ENCODE measurements around the gene THEMIS. TPM values are rescaled to one million over a fixed set of nuclear protein-coding genes. Genes with fewer than 3 reads are reported as not detected.
A peak's percentile ranks its signal among the peaks of the same experiment; 100 is the strongest.
"Not testable (repeated sequence)": the region's sequence is repeated elsewhere in the genome, so short reads cannot be mapped to it uniquely, and the experiment has no call there.

Gene THEMIS
- total RNA-seq, 2 donors from 2014 or later, result 13.4 to 14.0 TPM

DNA sequence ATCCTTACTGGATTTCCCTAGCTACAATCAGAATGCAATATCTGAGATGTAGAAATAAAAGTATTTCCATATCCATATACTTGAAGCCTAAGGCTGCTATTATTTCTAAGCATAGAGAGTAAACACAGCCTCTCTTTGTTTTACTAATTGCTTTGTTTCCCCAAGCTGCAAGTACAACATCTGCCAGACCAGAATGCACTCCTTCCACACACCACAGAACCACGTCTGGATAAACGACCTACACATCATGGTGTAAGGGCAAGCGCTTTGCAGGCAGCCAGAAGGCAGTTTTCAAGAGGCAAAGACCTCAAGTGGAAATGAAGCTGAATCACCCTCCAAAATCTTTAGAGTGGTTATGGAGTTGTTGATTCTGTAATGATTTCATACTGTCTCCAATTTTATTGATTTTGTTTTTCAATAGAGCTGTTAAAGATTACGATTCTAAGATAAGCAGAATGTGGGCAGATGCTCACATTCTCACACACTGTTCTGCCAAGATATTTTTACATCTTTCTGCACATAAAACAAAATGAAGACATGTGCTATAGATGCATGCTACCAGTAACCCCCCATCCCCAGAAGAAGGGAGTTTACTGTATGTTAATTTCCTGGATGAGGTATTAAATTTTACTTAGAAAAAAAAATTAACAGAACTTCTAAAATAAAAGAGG is 88.8 kb downstream of the THEMIS start:
- DNase-seq (no peak), ATAC-seq (replicated peaks in 1 of 2) (no peak)
- H3K27me3 Mint-ChIP-seq (ENCODE audit: low read depth), result no peaks in the 10 kb centered on the region
- peaks cover 0 to 10% of the 10 kb centered on the region in 2 donors for H3K36me3 Mint-ChIP-seq (ENCODE audit: insufficient read depth in 2 of 2)
- H3K4me3 Mint-ChIP-seq, result peak overlapping the region; percentile 56 to 65
- peaks cover 92% of the 10 kb centered on the region for H3K4me1 Mint-ChIP-seq (ENCODE audit: low read depth)
- H3K27ac Mint-ChIP-seq, result peak overlapping the region; percentile 16
- no peaks in the 10 kb centered on the region for H3K9me3 Mint-ChIP-seq

GRCh38 chr6:127807806-127808517 is 92.9 kb downstream of the THEMIS start:
- ATAC-seq (replicated peaks in 1 of 2) (no peak), DNase-seq (no peak)
- H3K4me1 Mint-ChIP-seq (ENCODE audit: low read depth), result peaks cover 68% of the 10 kb centered on the region
- H3K36me3 Mint-ChIP-seq (ENCODE audit: insufficient read depth in 2 of 2), result peaks cover 6 to 20% of the 10 kb centered on the region in 2 donors
- no peaks in the 10 kb centered on the region for H3K9me3 Mint-ChIP-seq
- peak overlapping the region; percentile 45 to 55 for H3K4me3 Mint-ChIP-seq
- no peaks in the 10 kb centered on the region for H3K27me3 Mint-ChIP-seq (ENCODE audit: low read depth)
- peak overlapping the region; percentile 51 for H3K27ac Mint-ChIP-seq

GRCh38 chr6:127796713-127797112 is 104.1 kb downstream of the THEMIS start:
- Mint-ChIP-seq H3K4me1 (ENCODE audit: low read depth) (peaks cover 48% of the 10 kb centered on the region), H3K36me3 (ENCODE audit: insufficient read depth in 2 of 2) (peaks cover 7 to 13% of the 10 kb centered on the region in 2 donors), H3K4me3 (no peak overlapping the region), H3K27ac (no peak overlapping the region), H3K9me3 (peaks cover 1 to 2% of the 10 kb centered on the region in 2 donors), H3K27me3 (ENCODE audit: low read depth) (no peaks in the 10 kb centered on the region)
- ATAC-seq (replicated peaks in 1 of 2) (peak in 1 of 2 donors; percentile 11), DNase-seq (no peak)

- H3K36me3 Mint-ChIP-seq (ENCODE audit: insufficient read depth in 2 of 2), result peaks cover 2 to 3% of the 10 kb centered on the region in 2 donors
- H3K27me3 Mint-ChIP-seq (ENCODE audit: low read depth), result no peaks in the 10 kb centered on the region
- ATAC-seq (replicated peaks in 1 of 2) (peak; percentile 41 to 47), DNase-seq (no peak)
- H3K9me3 Mint-ChIP-seq, result no peaks in the 10 kb centered on the region
- H3K27ac Mint-ChIP-seq, result peak overlapping the region; percentile 10
- H3K4me3 Mint-ChIP-seq, result peak overlapping the region in 1 of 2 donors; percentile 51
- H3K4me1 Mint-ChIP-seq (ENCODE audit: low read depth), result peaks cover 61% of the 10 kb centered on the region
Measured at GRCh38 chr6:127794405-127794804, 106.5 kb downstream of the THEMIS start.

GRCh38 chr6:127793396-127793795 is 107.5 kb downstream of the THEMIS start:
- no peak overlapping the region for H3K27ac Mint-ChIP-seq
- peak overlapping the region in 1 of 2 donors; percentile 54 for H3K4me3 Mint-ChIP-seq
- H3K36me3 Mint-ChIP-seq (ENCODE audit: insufficient read depth in 2 of 2), result peaks cover 2 to 3% of the 10 kb centered on the region in 2 donors
- no peaks in the 10 kb centered on the region for H3K27me3 Mint-ChIP-seq (ENCODE audit: low read depth)
- ATAC-seq (replicated peaks in 1 of 2) (no peak), DNase-seq (no peak)
- H3K4me1 Mint-ChIP-seq (ENCODE audit: low read depth), result peaks cover 66% of the 10 kb centered on the region
- no peaks in the 10 kb centered on the region for H3K9me3 Mint-ChIP-seq

DNA sequence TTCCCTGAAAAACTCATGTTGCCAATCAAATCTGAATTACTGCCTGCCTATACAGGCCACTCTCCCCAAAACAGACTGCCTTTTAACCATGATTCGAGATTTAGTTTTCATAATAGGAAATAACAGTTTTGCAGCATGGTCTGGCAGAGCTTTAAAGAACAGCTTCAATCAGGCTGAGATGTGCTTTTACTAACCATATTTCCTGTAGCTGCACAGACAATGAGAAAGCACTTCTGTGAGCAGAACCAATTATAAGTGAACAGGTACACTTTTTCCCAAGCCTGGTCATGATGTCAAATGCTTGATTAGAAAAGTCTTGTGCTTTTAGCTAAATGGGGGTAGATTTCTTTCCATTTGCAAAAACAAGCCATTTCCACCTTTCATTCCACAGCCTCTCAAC is 108.2 kb downstream of the THEMIS start:
- Mint-ChIP-seq H3K27ac (peak overlapping the region; percentile 74), H3K36me3 (ENCODE audit: insufficient read depth in 2 of 2) (peaks cover 2 to 3% of the 10 kb centered on the region in 2 donors), H3K9me3 (no peaks in the 10 kb centered on the region), H3K4me3 (peak overlapping the region in 1 of 2 donors; percentile 54), H3K4me1 (ENCODE audit: low read depth) (peaks cover 71% of the 10 kb centered on the region), H3K27me3 (ENCODE audit: low read depth) (no peaks in the 10 kb centered on the region)
- ATAC-seq (replicated peaks in 1 of 2) (no peak), DNase-seq (no peak)

GRCh38 chr6:127791779-127792528 is 108.9 kb downstream of the THEMIS start:
- H3K9me3 Mint-ChIP-seq, result no peaks in the 10 kb centered on the region
- H3K4me3 Mint-ChIP-seq, result no peak overlapping the region
- DNase-seq, result no peak
- H3K36me3 Mint-ChIP-seq (ENCODE audit: insufficient read depth in 2 of 2), result peaks cover 2 to 3% of the 10 kb centered on the region in 2 donors
- ATAC-seq (replicated peaks in 1 of 2), result peak in 1 of 2 donors; percentile 9
- H3K27me3 Mint-ChIP-seq (ENCODE audit: low read depth), result no peaks in the 10 kb centered on the region
- peaks cover 70% of the 10 kb centered on the region for H3K4me1 Mint-ChIP-seq (ENCODE audit: low read depth)
- H3K27ac Mint-ChIP-seq, result no peak overlapping the region

DNA sequence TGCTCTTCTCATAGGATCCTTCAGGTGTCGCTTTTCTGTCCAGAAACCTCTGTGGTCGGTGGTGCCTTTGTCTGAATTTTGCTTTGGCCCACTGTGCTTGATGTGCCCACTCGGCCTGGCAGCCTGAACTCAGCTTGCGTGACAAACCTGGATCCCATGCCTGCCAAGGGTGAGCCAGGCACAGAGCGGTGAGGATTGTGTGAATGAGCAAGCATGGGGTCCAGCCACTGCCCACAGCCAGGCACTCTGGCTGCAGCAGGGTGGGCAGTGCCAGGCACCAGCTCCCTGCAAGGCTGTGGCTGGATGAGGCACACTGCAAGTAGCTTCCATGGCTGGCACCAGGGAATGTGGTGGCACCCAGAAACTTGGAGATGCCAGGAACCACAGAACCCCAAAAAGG is 110.3 kb downstream of the THEMIS start:
- Mint-ChIP-seq H3K27me3 (ENCODE audit: low read depth) (no peaks in the 10 kb centered on the region), H3K36me3 (ENCODE audit: insufficient read depth in 2 of 2) (peaks cover 2 to 3% of the 10 kb centered on the region in 2 donors), H3K4me1 (ENCODE audit: low read depth) (peaks cover 67% of the 10 kb centered on the region), H3K4me3 (no peak overlapping the region), H3K27ac (no peak overlapping the region), H3K9me3 (no peaks in the 10 kb centered on the region)
- DNase-seq (no peak), ATAC-seq (replicated peaks in 1 of 2) (peak in 1 of 2 donors; percentile 9)

GRCh38 chr6:127786109-127786508 is 114.7 kb downstream of the THEMIS start:
- H3K4me1 Mint-ChIP-seq (ENCODE audit: low read depth), result peaks cover 68% of the 10 kb centered on the region
- no peak overlapping the region for H3K4me3 Mint-ChIP-seq
- H3K27ac Mint-ChIP-seq, result no peak overlapping the region
- no peak for DNase-seq
- peaks cover 8 to 11% of the 10 kb centered on the region in 2 donors for H3K36me3 Mint-ChIP-seq (ENCODE audit: insufficient read depth in 2 of 2)
- H3K9me3 Mint-ChIP-seq, result peaks cover 5 to 6% of the 10 kb centered on the region in 2 donors
- ATAC-seq (replicated peaks in 1 of 2), result no peak
- H3K27me3 Mint-ChIP-seq (ENCODE audit: low read depth), result no peaks in the 10 kb centered on the region

DNA sequence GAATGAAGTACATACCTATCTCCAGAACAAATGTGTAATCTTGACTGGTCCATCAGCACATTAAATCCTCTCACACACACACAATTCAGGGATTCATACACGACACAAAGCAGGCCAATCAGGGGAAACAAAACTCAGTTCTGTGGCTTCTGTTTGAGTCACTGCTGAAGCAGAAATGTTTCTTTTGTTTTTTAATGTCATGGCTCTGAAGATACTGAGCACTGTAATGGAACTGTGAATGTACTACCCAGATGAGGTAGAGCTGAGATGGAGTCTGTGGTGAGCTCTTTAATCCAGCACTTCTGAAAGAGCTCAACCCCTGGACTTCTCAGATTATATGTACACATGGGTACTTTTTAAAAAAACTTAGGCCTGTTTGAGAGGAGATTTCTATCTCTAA is 116.4 kb downstream of the THEMIS start:
- H3K27me3 Mint-ChIP-seq (ENCODE audit: low read depth), result no peaks in the 10 kb centered on the region
- peak; percentile 27 for DNase-seq
- ATAC-seq (replicated peaks in 1 of 2), result peak; percentile 99 to 100
- peaks cover 6 to 9% of the 10 kb centered on the region in 2 donors for H3K36me3 Mint-ChIP-seq (ENCODE audit: insufficient read depth in 2 of 2)
- peaks cover 70% of the 10 kb centered on the region for H3K4me1 Mint-ChIP-seq (ENCODE audit: low read depth)
- peak overlapping the region in 1 of 2 donors; percentile 49 for H3K4me3 Mint-ChIP-seq
- H3K27ac Mint-ChIP-seq, result peak overlapping the region; percentile 71
- H3K9me3 Mint-ChIP-seq, result peaks cover 5 to 6% of the 10 kb centered on the region in 2 donors

DNA sequence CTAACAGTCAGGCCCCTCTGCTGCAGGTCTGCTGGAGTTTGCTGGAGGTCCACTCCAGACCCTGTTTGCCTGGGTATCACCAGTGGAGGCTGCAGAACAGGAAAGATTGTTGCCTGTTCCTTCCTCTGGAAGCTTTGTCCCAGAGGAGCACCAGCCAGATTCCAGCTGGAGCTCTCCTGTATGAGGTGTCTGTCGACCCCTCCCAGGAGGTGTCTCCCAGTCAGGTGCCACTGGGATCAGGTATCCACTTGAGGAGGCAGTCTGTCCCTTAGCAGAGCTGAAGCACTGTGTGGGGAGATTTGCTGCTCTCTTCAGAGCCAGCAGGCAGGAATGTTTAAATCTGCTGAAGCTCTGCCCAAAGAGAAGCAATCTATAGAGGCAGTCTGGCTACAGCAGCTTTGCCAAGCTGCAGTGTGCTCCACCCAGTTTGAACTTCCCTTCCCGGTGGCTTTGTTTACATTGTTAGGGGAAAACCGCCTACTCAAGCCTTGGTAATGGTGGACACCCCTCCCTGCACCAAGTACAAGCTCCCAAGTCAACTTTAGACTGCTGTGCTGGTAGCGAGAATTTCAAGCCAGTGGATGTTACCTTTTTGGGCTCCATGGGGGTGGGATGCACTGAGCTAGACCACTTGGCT is 119.1 kb downstream of the THEMIS start:
- H3K27ac Mint-ChIP-seq; H3K27me3 Mint-ChIP-seq (ENCODE audit: low read depth); H3K4me3 Mint-ChIP-seq; H3K36me3 Mint-ChIP-seq (ENCODE audit: insufficient read depth in 2 of 2); H3K9me3 Mint-ChIP-seq; DNase-seq; ATAC-seq (replicated peaks in 1 of 2): not testable (repeated sequence)
- H3K4me1 Mint-ChIP-seq (ENCODE audit: low read depth), result peaks cover 58% of the 10 kb centered on the region

GRCh38 chr6:127776320-127776719 is 124.5 kb downstream of the THEMIS start:
- peak; percentile 72 to 94 for ATAC-seq (replicated peaks in 1 of 2)
- no peaks in the 10 kb centered on the region for H3K27me3 Mint-ChIP-seq (ENCODE audit: low read depth)

More at GRCh38 chr6:127776320-127776719, 124.5 kb downstream of the THEMIS start:
- Mint-ChIP-seq H3K27ac (peak overlapping the region; percentile 91), H3K36me3 (ENCODE audit: insufficient read depth in 2 of 2) (peaks cover 1 to 15% of the 10 kb centered on the region in 2 donors), H3K4me1 (ENCODE audit: low read depth) (peaks cover 51% of the 10 kb centered on the region), H3K4me3 (peak overlapping the region in 1 of 2 donors; percentile 66), H3K9me3 (peaks cover 0 to 3% of the 10 kb centered on the region in 2 donors)
- DNase-seq, result peak; percentile 18 to 31
